Head of caudate nucleus (tissue), 42 donors: ENCODE measurements around the gene PDE4D.
"Not testable (repeated sequence)": the region's sequence is repeated elsewhere in the genome, so short reads cannot be mapped to it uniquely, and the experiment has no call there.

ENCODE experiments used
- DNase-seq, 42 donors: peaks; one replicate each; pipeline versions ENCODE4 v3.0.0 to v3.0.0-alpha.2; 2020 to 2021; ENCODE audit warnings: mixed read lengths in 7 of 42
- intact Hi-C: fragments of 100-400 bp; cut with DNase I; formaldehyde crosslinking; loops from one replicate; pipeline ENCODE4 v1.15.0; 2022

PDE4D gene

DNA sequence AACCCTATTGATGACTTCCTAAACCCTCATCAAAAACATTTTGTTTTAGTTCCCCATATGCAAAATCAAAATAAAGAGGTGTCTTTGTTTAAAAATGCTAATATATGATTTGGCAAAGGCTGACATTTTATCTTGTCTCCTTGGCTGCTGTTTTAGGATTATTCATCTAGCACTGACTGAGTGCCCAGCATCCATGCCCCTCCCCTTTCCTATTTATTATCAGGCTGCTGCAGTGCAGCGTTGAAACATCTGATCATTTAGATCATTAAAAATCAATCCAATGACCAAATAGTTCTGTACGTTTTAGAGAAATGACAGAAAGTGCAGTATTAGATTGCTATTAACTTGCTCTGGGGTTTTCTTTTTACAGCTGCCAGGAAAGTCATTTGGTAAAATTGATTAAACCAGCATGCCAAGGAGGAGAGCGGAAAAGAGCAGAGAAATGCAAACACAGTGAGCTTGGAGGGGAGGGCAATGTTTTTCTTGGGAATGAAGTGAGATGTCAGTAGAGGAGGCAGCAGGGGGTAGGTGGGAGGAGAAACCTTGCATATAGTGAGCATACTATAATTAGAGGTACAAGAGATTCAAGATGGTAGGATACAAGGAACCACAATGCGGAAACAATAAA, 286.3 kb downstream of the PDE4D start:
- DNase-seq: peak in 7 of 42 donors; percentile 16 to 58 (median 45)
- intact Hi-C loops: no loop called here

DNA sequence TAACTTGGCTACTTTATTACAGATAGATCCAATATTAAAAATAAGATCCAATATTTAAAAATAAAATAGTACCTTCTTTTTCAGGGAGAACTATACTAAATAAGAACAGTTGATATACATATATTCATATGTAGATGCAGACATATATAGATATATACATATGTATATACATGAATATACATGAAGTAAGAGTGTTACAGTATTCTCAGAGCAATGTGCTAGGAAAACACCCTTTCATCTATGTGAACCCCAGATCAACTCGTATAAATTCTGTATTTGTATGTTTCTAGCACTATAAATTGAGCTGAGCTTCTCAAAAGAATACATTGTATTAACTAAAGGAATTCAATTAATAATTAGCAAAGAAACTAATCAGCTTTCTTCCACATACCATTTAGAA, 287.6 kb downstream of the PDE4D start:
- DNase-seq: no peak
- intact Hi-C loops: no loop called here

DNA sequence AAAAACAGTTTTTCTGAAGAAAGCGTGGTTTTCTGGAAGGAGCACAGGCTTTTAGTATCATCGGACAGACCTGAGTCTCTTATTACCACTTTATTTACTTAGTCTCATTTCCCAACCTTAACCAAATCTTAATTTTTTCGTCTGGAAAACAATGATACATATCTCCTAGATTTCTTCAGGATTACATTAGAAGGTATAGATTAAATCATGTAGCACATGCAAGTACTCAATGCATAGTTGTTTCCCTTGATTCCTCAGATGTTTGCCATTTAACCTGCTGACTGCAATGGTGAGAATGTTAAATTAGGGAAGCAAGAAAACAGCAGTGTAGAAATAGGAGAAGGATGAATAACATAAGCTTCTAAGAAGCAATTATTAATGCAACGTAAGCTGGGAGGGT, 289.4 kb downstream of the PDE4D start:
- intact Hi-C loops: no loop called here
- no peak for DNase-seq

DNA sequence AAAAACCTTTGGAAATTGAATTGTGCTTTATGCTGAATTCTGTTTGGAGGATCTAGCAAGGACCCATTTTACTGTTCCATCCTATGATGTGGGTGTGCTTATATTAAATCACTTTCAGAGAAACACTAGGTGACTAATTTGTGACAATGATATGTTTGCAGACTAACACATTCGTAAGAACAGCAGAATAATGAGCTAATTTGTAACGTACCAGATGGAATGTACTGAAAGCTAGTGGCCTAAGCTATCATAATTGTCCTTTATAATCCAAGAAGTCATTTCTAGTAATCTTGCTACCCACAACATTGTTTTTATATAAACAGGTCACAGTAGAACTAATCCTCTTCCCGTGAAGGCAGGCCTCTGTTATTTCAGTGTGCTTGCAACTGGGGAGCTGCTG, 292.5 kb downstream of the PDE4D start:
- intact Hi-C loops: no loop called here
- DNase-seq: no peak

DNA sequence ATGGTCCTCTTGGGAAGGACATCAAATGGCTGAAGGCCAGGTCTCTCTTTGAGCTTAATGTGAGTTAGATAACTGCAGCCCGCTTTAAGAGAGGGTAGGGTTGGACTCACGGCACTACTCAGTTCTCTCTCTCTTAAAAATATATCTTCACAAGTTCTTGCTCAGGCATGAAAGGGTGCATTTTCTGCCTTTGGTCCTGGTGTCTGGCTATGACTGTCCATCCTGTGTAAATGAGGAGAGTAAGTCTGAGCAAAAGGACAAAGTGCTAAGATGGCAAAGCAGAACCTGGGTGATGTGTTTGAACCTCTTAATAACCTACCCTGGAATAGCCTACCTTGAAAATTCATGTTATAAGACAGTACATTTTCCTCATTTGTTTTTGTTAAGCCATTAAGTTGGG, 293.4 kb downstream of the PDE4D start:
- no peak for DNase-seq
- intact Hi-C loops: no loop called here

DNA sequence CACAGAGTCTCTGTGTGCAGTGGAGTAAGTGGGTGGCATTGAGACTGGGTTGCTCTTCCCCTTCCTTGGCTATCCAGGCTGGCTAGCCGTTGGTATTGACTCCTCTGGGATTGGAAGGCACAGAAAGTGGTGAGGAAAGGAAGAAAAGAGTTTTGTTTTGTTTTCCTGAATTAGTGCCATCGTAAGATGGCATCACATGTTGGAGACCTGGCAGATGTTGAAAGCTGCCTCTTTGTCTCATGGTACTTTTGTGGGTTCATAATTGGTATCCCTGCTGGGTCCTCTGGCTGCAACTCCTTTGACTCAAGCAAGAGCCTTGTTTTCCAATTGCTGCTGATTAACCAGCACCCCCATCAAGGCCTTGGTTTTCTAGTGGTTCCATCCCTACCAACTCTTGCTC, 293.8 kb downstream of the PDE4D start:
- intact Hi-C loops: no loop called here
- peak in 7 of 42 donors; percentile 8 to 43 (median 19) for DNase-seq

DNA sequence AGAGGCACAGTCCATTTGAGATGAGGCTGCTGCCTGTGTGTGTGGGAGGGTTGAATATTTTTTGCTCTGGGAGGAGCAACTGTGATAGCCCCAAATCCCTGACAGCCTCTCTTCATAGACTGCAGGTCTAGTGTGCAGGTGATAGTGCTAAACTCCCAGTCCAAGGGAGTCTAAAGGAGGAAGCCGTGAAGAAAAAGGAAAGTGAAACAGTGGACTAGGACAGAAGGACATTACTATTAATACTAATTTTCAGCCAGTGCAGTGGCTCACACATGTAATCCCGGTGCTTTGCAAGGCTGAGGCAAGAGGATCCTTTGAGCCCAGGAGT, 295.0 kb downstream of the PDE4D start:
- no peak for DNase-seq
- intact Hi-C loops: no loop called here

DNA sequence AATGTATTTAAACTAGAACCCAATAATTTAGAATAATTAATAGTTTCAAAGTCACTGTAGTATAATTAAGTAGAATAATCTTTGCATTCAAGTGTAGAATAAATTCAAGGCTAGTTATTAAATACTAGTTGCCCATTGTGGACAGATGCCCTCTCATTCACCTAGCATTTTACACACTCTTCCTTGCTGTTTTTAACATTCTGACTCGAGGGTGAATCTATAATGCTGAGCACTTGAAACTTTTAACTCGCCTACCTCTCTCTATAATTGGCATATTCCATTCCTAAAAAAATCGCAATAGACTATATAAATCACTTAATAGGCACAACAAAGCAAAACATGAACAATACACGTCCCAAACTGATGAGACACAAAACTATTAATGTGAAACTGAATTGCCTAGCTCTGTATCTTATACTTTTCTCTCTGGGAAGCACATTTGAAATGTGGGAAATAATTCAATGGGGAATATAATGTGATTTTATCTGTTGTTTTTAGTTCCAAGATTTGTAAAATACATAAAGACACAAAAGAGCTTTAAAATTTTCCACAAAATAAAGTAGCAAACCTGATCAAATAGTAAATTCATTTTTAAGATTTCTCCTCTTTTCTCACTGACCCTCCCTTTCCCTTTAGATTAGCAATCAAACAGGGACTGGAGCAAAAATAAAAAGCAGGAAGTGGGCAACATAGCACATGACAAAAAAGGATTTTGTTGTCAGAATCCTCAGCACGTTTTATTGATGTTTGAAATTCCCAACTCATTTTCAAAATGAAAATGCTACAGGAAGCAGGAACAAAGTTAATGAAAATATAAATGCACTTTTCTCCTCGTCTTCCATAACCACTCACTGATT, 295.6 kb downstream of the PDE4D start:
- intact Hi-C loops: no loop called here
- DNase-seq: no peak

DNA sequence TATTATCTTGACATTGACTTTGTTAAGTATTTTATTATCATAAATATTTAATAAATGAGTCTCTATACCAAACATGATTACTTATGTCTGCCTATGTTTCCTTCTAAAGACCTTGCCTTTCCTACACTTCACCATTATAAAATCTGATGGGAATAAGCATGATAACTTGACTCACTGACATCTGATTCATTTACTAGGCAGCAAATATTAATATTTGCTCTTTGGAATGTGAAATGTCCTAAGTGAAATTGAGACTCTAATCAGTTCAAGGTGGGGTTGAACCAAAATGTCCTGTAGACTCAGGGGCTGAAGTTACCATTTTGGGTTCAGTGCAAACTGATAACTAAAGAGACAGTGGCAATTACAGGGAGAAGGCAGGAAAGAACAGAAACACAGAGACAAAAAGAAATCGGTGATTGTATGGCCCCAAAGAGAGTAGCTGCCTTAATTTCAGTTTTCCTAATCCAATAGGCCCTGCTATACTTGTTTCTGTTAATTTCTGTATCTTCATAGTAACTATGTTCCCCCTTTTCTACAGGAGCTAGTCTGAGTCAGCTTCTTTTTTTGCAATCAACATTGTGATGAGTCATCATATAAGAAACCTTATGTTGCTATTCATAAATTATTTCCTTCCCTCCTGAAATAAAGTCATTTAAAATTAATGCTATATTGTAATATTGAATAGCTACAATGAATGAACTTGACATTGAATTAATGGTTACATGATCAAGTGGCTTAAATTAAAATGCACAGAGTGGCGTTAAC, 296.8 kb downstream of the PDE4D start:
- intact Hi-C loops: no loop called here
- no peak for DNase-seq

DNA sequence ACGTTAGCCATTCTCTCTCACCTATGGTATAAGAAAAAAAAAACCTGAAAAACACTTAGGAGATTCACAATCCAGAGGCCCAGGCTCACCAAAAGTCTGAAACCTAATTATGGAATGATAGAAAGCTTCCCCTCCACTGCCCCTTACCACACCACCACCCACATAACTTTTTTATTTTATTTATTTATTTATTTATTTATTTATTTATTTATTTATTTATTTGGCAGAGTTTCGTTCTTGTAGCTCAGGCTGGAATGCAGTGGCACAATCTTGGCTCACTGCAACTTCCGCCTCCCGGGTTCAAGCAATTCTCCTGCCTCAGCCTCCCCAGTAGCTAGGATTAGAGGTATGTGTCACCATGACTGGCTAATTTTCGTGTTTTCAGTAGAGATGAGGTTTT, 299.4 kb downstream of the PDE4D start:
- DNase-seq, intact Hi-C loops: not testable (repeated sequence)

DNA sequence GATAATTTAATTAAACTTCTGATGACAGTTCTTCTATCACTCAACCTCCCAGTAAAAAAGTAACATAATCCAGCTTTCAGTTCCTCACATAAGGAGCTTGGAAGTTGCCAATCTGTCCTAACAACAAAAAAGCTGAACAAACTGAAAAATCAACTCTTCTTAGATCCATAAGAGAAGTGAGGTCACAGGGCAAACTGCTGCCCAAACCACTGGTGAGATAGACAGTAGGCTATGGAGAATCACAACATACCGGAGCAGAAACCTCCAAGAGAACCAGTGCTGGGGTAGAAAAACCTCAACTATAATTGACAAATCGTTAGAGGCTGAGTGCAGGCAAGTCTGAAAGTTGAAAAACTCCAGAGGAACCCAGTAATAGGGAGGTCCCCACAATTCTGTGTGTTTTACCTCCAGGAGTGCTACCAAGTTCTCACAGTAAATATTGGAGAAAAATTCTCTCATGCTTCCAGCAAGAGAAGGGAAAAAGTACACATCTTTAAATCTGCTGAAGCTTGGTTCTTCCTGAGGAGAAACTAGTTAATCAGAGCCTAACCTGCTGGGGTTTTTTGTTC, 300.0 kb downstream of the PDE4D start:
- DNase-seq: no peak
- intact Hi-C loops: no loop called here

DNA sequence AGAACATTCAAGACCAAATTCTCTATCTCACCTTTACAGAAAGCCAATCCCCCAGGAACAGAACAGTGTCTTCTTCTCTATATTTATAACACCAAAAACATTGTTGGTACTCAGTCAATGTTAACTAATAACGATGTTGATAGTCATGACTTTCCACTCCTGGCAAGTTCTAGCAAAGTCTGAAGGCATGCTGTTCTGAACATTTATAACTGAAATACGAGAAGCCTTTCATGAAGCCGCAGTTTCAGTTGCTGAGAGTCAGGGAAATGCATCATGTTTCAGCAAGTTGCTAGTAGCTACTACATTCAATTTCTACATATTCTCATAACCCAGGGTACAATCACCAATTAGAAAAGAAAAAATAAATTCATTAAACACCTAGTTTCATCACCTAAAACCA, 301.4 kb downstream of the PDE4D start:
- intact Hi-C loops: no loop called here
- DNase-seq: no peak

DNA sequence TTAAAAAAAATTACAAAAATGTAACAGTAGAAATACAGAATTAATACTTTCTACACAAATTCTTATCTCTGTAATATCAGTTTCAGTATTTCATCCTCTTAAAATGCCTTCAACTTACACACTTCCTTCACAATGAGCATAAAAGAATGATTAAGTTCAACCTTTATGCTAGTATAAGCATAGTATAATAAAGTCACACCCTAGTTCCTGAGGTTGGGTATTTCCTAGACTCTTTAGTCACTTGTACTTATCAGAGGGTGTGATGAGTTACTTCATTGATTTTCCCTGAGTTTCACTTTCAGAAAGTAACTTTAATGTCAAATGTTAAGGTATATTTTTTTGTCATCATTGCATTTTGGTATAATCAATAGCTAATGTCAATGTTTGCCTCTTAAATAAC, 302.4 kb downstream of the PDE4D start:
- no peak for DNase-seq
- intact Hi-C loops: no loop called here

DNA sequence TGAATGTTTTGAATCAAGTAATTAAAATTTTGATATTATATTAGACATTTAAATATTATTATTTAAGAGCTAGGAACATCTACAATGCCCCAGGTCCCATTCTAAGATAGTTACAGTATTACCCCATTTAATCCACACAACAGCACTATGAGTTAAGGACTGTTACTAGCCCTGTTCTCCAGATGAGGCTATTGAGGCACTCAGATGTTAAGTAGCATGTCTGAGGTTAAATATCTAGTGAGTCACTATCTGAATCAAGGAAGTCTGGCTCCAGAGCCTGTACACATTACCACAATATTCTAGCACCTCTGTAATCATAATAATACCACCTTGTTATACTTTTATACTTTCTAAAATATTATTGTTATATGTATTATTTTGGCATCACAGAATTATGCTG, 304.6 kb downstream of the PDE4D start:
- intact Hi-C loops: loop anchor here (5.0 kb wide), 1 partner anchor 47 kb away; no protein-coding TSS in a partner anchor
- no peak for DNase-seq

DNA sequence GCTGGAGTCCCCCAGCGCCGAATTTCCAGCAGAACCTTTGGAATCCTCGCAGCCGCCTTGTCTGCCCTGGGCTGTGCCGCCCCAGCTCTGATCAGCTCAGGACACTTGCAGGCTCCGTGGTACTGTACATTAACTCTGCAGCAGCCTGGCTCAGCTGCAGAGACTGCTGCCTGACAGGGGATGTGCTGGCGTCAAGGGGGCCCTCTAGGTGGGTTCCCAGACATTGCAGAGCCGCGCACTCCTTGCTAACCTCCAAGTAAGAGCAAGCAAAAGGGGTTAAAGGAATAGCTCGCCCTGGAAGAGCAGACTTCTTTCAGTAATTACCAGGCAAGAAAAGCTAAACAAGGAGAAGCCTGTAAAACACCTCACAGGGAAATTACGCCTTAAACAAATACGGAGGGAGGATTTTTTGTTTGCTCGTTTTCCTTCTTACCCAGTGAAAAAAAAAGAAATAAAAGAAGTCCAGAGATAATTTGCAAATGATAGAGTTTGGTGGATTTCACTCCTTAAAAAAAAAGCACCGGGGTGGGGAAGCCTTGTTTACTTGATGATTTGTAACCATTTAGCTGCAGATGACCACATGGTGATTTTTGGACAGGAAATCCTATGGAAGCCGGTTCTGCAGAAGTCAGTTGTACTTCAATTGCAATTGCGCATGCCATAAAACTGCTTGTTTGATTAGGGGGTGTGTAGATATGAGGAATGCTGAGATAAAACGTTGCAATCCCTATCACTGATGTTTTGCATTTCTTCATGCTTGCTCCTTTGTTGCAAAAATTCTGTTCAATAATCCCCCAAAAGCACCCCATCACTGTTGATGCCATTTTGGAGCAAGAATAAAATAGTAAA, 305.8 kb downstream of the PDE4D start:
- intact Hi-C loops: loop anchor here (5.0 kb wide), 1 partner anchor 45 kb away; no protein-coding TSS in a partner anchor
- DNase-seq: peak; percentile 70 to 96 (median 89)

DNA sequence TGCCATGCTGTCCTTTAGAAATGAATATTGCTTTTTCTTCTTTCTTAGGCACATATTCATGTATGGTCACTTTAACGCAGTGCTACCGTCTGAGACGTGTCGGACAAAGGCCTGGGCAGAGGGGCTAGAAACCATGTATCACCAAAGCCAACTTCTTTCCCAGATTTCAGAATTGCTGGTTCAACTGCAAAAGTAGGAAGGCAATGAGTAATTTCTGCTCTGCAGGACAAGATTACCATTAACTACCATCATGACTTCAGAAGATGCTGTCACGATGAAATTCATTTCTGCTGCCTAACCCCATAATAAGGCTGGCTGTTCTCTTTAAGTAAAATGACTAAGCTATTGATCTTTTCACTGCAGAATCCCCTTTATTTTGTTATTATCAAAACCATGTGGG, 306.7 kb downstream of the PDE4D start:
- DNase-seq: no peak
- intact Hi-C loops: loop anchor here (5.0 kb wide), 1 partner anchor 45 kb away; no protein-coding TSS in a partner anchor

DNA sequence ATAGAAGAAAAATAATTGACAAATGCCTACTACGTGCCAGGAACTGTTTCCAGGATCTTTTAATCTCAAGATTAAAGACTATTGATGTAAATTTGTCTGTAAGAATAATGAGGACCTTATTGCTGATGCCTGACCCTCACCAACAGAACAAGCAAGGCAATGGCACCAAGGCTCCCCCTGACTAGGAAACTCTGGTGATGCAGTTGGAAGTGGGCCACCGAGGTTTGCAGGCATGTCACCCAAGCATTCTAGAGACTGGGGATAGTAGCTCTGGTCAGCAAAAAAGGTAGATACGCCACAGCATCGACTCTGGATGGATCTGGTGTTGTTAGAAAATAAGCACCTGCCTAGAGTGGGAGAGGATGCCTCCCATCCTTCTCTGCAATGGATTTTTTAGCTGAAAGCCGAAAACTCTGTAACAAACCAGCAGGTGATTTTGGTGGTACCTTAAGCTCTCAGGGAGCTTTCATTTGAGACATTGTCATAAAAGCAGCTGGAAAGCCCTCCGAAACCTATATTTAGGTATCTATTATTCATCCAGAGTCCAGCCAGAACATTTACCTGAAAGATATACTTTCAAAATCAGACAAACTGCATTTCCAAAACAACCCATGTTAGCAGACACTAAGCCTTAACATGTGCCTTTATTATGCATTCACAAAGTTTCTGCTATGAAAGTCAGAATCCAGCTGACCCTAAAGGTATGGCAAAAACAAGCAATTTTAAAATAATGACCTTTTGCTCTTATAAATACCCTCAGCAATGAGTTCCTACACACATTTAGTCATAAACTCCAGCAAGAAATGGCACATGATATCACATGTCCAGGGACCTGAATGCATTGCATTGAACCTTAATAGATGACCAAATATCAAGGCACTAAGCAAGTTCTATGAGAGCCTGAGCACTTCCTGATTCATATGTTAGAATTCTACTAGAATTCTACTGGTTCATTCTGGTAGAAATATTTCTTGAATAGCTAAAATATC, 308.4 kb downstream of the PDE4D start:
- intact Hi-C loops: loop anchor here (5.0 kb wide), 1 partner anchor 43 kb away; no protein-coding TSS in a partner anchor
- DNase-seq: peak in 34 of 42 donors; percentile 11 to 67 (median 42)
